GM23338 (cell line): ENCODE data around the gene TMEM63C. TPM values are rescaled to one million over a fixed set of nuclear protein-coding genes. Genes with fewer than 3 reads are reported as not detected.

ENCODE experiments used
- ATAC-seq: fragments of 200-7000 bp; cut with Tn5 transposase; 3 replicates; pipeline ENCODE4 v1.9.1; 2020
- DNase-seq: peaks from one replicate; pipeline ENCODE4 v3.0.0-alpha.2; 2015; ENCODE audit warnings: low spot score
- H2AFZ ChIP-seq: fragments of 200-600 bp; sonication (generic); 2 replicates; pipeline ENCODE4 v1.8.0; 2016; ENCODE audit warnings: antibody characterized with exemption, mild to moderate bottlenecking, moderate library complexity
- H3F3A ChIP-seq: fragments of 200-600 bp; sonication (generic); replicated peaks from 2 replicates; pipeline ENCODE4 v1.8.0; 2017; ENCODE audit warnings: antibody characterized with exemption, mixed run types, low read depth
- H3K27ac ChIP-seq: fragments of 200-600 bp; sonication (generic); 2 replicates; pipeline ENCODE4 v1.6.1; 2016; ENCODE audit warnings: low read depth
- H3K27me3 ChIP-seq: fragments of 200-600 bp; sonication (generic); 2 replicates; pipeline ENCODE4 v1.8.0; 2016; ENCODE audit warnings: mild to moderate bottlenecking, mixed run types, moderate library complexity; ENCODE audit not compliant: insufficient read depth
- H3K36me3 ChIP-seq: fragments of 200-600 bp; sonication (generic); 2 replicates; pipeline ENCODE4 v1.8.0; 2016; ENCODE audit warnings: mild to moderate bottlenecking; ENCODE audit not compliant: insufficient read depth
- H3K4me1 ChIP-seq: fragments of 200-600 bp; sonication (generic); 2 replicates; pipeline ENCODE4 v1.8.0; 2016; ENCODE audit warnings: mild to moderate bottlenecking, moderate library complexity; ENCODE audit not compliant: insufficient read depth
- H3K4me2 ChIP-seq: fragments of 200-600 bp; sonication (generic); 2 replicates; pipeline ENCODE4 v1.7.1; 2017; ENCODE audit warnings: mixed run types
- H3K4me3 ChIP-seq: fragments of 200-600 bp; sonication (generic); 2 replicates; pipeline ENCODE4 v1.6.1; 2016; ENCODE audit warnings: mixed run types
- H3K79me2 ChIP-seq: fragments of 200-600 bp; sonication (generic); replicated peaks from 2 replicates; pipeline ENCODE4 v1.8.0; 2017; ENCODE audit warnings: mild to moderate bottlenecking; ENCODE audit not compliant: insufficient read depth
- H3K9me2 ChIP-seq: fragments of 200-600 bp; sonication (generic); 2 replicates; pipeline ENCODE4 v1.8.0; 2017; ENCODE audit not compliant: insufficient read depth
- H4K20me1 ChIP-seq: fragments of 200-600 bp; sonication (generic); replicated peaks from 2 replicates; pipeline ENCODE4 v1.8.0; 2017; ENCODE audit warnings: mild to moderate bottlenecking; ENCODE audit not compliant: insufficient read depth
- H3K27ac Mint-ChIP-seq: 2 replicates; pipeline ENCODE4 v1.8.0; 2020; ENCODE audit warnings: inconsistent platforms, mild to moderate bottlenecking, moderate library complexity, mixed read lengths
- H3K27me3 Mint-ChIP-seq: 3 replicates; pipeline ENCODE4 v1.8.0; 2022; ENCODE audit warnings: low read depth, mild to moderate bottlenecking, moderate library complexity, mixed read lengths, inconsistent platforms; ENCODE audit not compliant: insufficient read depth, poor library complexity
- H3K36me3 Mint-ChIP-seq: 3 replicates; pipeline ENCODE4 v1.8.0; 2021; ENCODE audit warnings: low read depth, mild to moderate bottlenecking, inconsistent platforms, moderate library complexity, mixed read lengths
- H3K4me1 Mint-ChIP-seq: 3 replicates; pipeline ENCODE4 v1.8.0; 2020; ENCODE audit warnings: mild to moderate bottlenecking, inconsistent platforms, mixed read lengths
- H3K4me3 Mint-ChIP-seq: 3 replicates; pipeline ENCODE4 v1.8.0; 2021; ENCODE audit warnings: moderate library complexity, mild to moderate bottlenecking, inconsistent platforms, mixed read lengths
- H3K9me3 Mint-ChIP-seq: 3 replicates; pipeline ENCODE4 v1.8.0; 2020; ENCODE audit warnings: moderate library complexity, mild to moderate bottlenecking, inconsistent platforms, mixed read lengths
- CREB1 ChIP-seq: fragments of 250-450 bp; sonication (Bioruptor Pico); IDR thresholded peaks from 2 replicates; pipeline ENCODE4 v1.5.0; 2020; ENCODE audit warnings: low read depth, mild to moderate bottlenecking, moderate library complexity
- EZH2 ChIP-seq: fragments of 200-600 bp; sonication (generic); IDR thresholded peaks from one replicate; pipeline ENCODE4 v1.8.0; 2017; ENCODE audit warnings: antibody characterized with exemption, mild to moderate bottlenecking, low read depth; ENCODE audit not compliant: unreplicated experiment
- EZH2phosphoT487 ChIP-seq: fragments of 200-600 bp; sonication (generic); IDR thresholded peaks from one replicate; pipeline ENCODE4 v1.8.1; 2018; ENCODE audit warnings: antibody characterized with exemption; ENCODE audit not compliant: unreplicated experiment
- JUNB ChIP-seq: IDR thresholded peaks from one replicate; pipeline ENCODE4 v1.6.1; 2016; ENCODE audit warnings: antibody characterized with exemption; ENCODE audit not compliant: unreplicated experiment
- NANOG ChIP-seq: IDR thresholded peaks from 2 replicates; pipeline ENCODE4 v1.6.1; 2016; ENCODE audit warnings: antibody characterized with exemption, borderline replicate concordance
- POLR2AphosphoS5 ChIP-seq: IDR thresholded peaks from 2 replicates; pipeline ENCODE4 v1.6.1; 2016; ENCODE audit warnings: antibody characterized with exemption, low read depth
- STAT1 ChIP-seq: IDR thresholded peaks from one replicate; pipeline ENCODE4 v1.6.1; 2016; ENCODE audit warnings: antibody characterized with exemption; ENCODE audit not compliant: unreplicated experiment
- ZNF331 ChIP-seq: fragments of 250-450 bp; sonication (Bioruptor Pico); IDR thresholded peaks from 2 replicates; pipeline ENCODE4 v1.5.0; 2020; ENCODE audit warnings: low read depth, mild to moderate bottlenecking, moderate library complexity
- polyA plus RNA-seq: library from polyadenylated mRNA; unstranded; fragments of >200 nt; fragmentation: Nextera tagmentation; extraction: Ambion mirVana; gene quantifications from 2 replicates; pipeline ENCODE4 v1.2.1, GENCODE V29; 2016
- total RNA-seq: library from RNA; depleted of rRNA; stranded (reverse); fragments of >200 nt; shearing (Covaris generic); gene quantifications from 2 replicates; pipeline ENCODE4 v1.2.3, GENCODE V29; 2014
- TF ChIP-seq, protein P1 (sequence below): IDR thresholded peaks from one replicate; pipeline ENCODE4 v1.6.1; 2018; ENCODE audit warnings: antibody characterized with exemption; ENCODE audit not compliant: unreplicated experiment
- TF ChIP-seq, protein P2 (sequence below), 2 experiments: fragments of 200-600 bp in 1 of 2; sonication (generic) in 1 of 2; conservative IDR thresholded peaks; 2 replicates each; pipeline versions ENCODE4 v1.5.1 to v1.6.1; 2016 to 2017; ENCODE audit warnings: antibody characterized with exemption in 2 of 2, low read depth in 2 of 2, mild to moderate bottlenecking in 2 of 2, moderate library complexity in 1 of 2
- TF ChIP-seq, protein P3 (sequence below): IDR thresholded peaks from 2 replicates; pipeline ENCODE4 v1.6.1; 2016; ENCODE audit warnings: antibody characterized with exemption

Gene TMEM63C
- total and polyA plus RNA-seq, 2 experiments from 2014 or later, result 2.1 to 6.3 TPM

DNA sequence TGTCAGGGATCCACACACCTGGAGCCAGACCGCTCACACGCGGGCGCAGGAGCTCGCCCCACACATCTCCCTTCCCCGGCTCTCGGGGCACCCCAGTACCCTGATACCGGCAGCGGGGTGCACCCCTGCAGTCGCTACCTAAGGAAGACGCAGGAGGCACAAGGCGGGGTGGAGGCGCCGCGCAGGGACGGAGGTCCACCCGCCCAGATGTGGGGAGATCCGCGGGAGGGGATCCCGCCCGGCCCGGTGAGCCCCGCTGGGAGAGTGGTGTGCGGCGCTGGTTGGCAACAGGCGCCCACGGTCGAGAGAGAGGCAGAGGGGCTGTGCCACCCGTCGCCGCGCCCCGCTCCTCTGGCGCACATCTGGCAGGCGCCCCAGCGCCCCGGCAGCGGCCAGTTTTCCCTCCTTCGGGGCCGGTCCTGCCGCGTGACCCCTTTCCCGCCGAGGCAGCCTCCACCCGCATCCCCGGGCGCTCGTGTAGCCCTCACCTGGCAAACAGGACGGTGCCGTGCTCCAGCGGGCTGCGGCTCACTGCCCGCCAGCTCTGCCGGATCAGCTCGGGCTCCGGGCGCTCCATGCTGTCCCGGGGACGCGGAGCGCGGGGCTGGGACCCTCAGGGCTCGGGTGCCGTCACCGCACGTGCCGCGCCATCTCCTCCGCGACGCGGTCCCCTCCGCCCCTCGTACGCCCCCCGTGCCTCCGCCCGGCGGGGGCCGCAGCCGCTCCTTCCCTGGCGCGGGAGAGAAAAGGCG, 88.9 kb downstream of the TMEM63C start:
- peaks cover 2% of the 10 kb centered on the region; the same call in 2 of the 3 replicates for H3K9me3 Mint-ChIP-seq
- Histone ChIP-seq H3K36me3 (no peaks in the 10 kb centered on the region), H3K9me2 (no peaks in the 10 kb centered on the region), H3K27ac (no peak overlapping the region), H3K4me1 (no peaks in the 10 kb centered on the region; the same call in 1 of the 2 replicates), H3F3A (peaks cover 4% of the 10 kb centered on the region; the same call in 1 of the 2 replicates), H3K27me3 (peaks cover 53% of the 10 kb centered on the region), H3K79me2 (no peaks in the 10 kb centered on the region), H4K20me1 (no peaks in the 10 kb centered on the region; the same call in 1 of the 2 replicates), H3K4me2 (peak overlapping the region; percentile 81), H3K4me3 (peak overlapping the region; percentile 61), H2AFZ (peak overlapping the region; percentile 91)
- TF ChIP-seq JUNB (no peak), EZH2phosphoT487 (peak; percentile 22), ZNF331 (CRISPR knock-in tag) (no peak), NANOG (no peak), STAT1 (no peak), EZH2 (peak; percentile 61)
- TF ChIP-seq, protein P1, sequence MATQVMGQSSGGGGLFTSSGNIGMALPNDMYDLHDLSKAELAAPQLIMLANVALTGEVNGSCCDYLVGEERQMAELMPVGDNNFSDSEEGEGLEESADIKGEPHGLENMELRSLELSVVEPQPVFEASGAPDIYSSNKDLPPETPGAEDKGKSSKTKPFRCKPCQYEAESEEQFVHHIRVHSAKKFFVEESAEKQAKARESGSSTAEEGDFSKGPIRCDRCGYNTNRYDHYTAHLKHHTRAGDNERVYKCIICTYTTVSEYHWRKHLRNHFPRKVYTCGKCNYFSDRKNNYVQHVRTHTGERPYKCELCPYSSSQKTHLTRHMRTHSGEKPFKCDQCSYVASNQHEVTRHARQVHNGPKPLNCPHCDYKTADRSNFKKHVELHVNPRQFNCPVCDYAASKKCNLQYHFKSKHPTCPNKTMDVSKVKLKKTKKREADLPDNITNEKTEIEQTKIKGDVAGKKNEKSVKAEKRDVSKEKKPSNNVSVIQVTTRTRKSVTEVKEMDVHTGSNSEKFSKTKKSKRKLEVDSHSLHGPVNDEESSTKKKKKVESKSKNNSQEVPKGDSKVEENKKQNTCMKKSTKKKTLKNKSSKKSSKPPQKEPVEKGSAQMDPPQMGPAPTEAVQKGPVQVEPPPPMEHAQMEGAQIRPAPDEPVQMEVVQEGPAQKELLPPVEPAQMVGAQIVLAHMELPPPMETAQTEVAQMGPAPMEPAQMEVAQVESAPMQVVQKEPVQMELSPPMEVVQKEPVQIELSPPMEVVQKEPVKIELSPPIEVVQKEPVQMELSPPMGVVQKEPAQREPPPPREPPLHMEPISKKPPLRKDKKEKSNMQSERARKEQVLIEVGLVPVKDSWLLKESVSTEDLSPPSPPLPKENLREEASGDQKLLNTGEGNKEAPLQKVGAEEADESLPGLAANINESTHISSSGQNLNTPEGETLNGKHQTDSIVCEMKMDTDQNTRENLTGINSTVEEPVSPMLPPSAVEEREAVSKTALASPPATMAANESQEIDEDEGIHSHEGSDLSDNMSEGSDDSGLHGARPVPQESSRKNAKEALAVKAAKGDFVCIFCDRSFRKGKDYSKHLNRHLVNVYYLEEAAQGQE, result no peak
- H3K27me3 Mint-ChIP-seq, result peaks cover 48% of the 10 kb centered on the region
- H3K4me1 Mint-ChIP-seq, result peaks cover 9% of the 10 kb centered on the region
- peak overlapping the region; percentile 62 for H3K4me3 Mint-ChIP-seq
- no peaks in the 10 kb centered on the region for H3K36me3 Mint-ChIP-seq
- no peak overlapping the region for H3K27ac Mint-ChIP-seq
- ATAC-seq (peak; percentile 60), DNase-seq (peak; percentile 51)

DNA sequence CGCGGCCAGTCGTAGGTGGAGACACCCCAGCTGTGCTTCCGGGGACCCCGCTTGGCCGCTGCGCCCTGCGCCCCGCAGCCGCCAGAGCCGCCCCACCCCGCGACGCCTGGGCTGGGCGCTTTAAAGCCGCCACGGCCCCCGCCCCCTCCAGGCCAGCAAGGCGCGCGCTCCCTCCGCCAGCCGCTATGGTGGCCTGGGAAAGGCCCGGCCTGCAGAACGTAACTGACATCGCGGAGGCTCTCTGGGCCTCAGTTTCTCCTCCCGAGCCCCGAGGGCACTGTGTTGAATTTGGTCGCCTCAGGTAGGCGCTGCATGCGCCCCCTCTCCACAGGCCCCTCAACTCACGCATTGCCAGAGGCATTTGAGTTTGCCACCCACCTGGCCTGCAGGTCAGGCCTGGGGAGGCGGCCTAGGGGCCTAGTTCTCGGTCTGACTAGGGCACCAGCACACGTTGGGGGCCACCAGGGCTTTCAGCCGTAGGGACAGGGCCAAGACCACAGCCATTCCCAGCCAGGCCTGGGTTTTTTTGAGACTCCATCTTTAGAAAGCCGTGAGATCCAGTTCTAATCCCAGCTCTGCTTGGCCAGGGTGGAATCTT, 89.6 kb downstream of the TMEM63C start, which contains the start of gene NGB:
Gene NGB (minus strand): TSS at position 94 of the 598 bp plus-strand sequence. CDS start 269 bp downstream, outside the sequence.
- no peaks in the 10 kb centered on the region for H3K36me3 ChIP-seq
- peaks cover 2% of the 10 kb centered on the region; the same call in 2 of the 3 replicates for H3K9me3 Mint-ChIP-seq
- peaks cover 10% of the 10 kb centered on the region for H3K4me1 Mint-ChIP-seq
- peak within 1 kb of the TSS; percentile 62 for H3K4me3 Mint-ChIP-seq
- H3K79me2 ChIP-seq, result no peaks in the 10 kb centered on the region
- H3K36me3 Mint-ChIP-seq, result no peaks in the 10 kb centered on the region
- peak within 1 kb of the TSS; percentile 81 for H3K4me2 ChIP-seq
- no peaks in the 10 kb centered on the region; the same call in 1 of the 2 replicates for H4K20me1 ChIP-seq
- peaks cover 4% of the 10 kb centered on the region; the same call in 1 of the 2 replicates for H3F3A ChIP-seq
- H3K27ac Mint-ChIP-seq, result no peak within 1 kb of the TSS
- no peaks in the 10 kb centered on the region; the same call in 1 of the 2 replicates for H3K4me1 ChIP-seq
- peaks cover 48% of the 10 kb centered on the region for H3K27me3 Mint-ChIP-seq
- DNase-seq (peak; percentile 56), ATAC-seq (peak; percentile 68)
- H3K9me2 ChIP-seq, result no peaks in the 10 kb centered on the region
- H3K27ac ChIP-seq, result no peak within 1 kb of the TSS
- peaks cover 53% of the 10 kb centered on the region for H3K27me3 ChIP-seq
- H3K4me3 ChIP-seq, result peak within 1 kb of the TSS; percentile 61
- peak within 1 kb of the TSS; percentile 91 for H2AFZ ChIP-seq
- TF ChIP-seq NANOG, result no peak
- no peak for TF ChIP-seq POLR2AphosphoS5
- TF ChIP-seq CREB1, result no peak
- TF ChIP-seq, protein P2, sequence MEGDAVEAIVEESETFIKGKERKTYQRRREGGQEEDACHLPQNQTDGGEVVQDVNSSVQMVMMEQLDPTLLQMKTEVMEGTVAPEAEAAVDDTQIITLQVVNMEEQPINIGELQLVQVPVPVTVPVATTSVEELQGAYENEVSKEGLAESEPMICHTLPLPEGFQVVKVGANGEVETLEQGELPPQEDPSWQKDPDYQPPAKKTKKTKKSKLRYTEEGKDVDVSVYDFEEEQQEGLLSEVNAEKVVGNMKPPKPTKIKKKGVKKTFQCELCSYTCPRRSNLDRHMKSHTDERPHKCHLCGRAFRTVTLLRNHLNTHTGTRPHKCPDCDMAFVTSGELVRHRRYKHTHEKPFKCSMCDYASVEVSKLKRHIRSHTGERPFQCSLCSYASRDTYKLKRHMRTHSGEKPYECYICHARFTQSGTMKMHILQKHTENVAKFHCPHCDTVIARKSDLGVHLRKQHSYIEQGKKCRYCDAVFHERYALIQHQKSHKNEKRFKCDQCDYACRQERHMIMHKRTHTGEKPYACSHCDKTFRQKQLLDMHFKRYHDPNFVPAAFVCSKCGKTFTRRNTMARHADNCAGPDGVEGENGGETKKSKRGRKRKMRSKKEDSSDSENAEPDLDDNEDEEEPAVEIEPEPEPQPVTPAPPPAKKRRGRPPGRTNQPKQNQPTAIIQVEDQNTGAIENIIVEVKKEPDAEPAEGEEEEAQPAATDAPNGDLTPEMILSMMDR (conservative IDR thresholded peaks at IDR 0.05; ENCODE audit: low read depth in 2 of 2), result peak in 1 of 2 experiments; percentile 8; a peak in 1 of 4 replicates
- TF ChIP-seq EZH2, result peak; percentile 27
- TF ChIP-seq, protein P1, result no peak
- no peak for TF ChIP-seq EZH2phosphoT487
- TF ChIP-seq, protein P3, sequence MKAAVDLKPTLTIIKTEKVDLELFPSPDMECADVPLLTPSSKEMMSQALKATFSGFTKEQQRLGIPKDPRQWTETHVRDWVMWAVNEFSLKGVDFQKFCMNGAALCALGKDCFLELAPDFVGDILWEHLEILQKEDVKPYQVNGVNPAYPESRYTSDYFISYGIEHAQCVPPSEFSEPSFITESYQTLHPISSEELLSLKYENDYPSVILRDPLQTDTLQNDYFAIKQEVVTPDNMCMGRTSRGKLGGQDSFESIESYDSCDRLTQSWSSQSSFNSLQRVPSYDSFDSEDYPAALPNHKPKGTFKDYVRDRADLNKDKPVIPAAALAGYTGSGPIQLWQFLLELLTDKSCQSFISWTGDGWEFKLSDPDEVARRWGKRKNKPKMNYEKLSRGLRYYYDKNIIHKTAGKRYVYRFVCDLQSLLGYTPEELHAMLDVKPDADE, result no peak
